ENCODE measurements around the gene APOBEC3H. TPM values are rescaled to one million over a fixed set of nuclear protein-coding genes. Genes with fewer than 3 reads are reported as not detected.
A peak's percentile ranks its signal among the peaks of the same experiment; 100 is the strongest.

APOBEC3H gene
- total RNA-seq, 1 donor from 2014 or later, result not detected

GRCh38 chr22:39153220-39153717 lies 56.2 kb downstream of the APOBEC3H start:
- no peak for TF ChIP-seq CTCF (IDR thresholded peaks at IDR 0.05; ENCODE audit: insufficient read depth, low read length, poor library complexity, severe bottlenecking)
- Histone ChIP-seq H3K36me3 (ENCODE audit: control insufficient read depth, insufficient read depth, low read length) (peaks cover 1% of the 10 kb centered on the region), H3K27me3 (ENCODE audit: control insufficient read depth, insufficient read depth, low read length) (peaks cover 10% of the 10 kb centered on the region), H3K4me3 (ENCODE audit: low read depth, low read length) (peak overlapping the region; percentile 61)
- no peak for DNase-seq (ENCODE audit: low read depth)

Other genes starting within 250 kb of the APOBEC3H start
- 54.5 and 60.3 TPM in 2 replicates for gene CBX6, start 225.0 kb upstream of the APOBEC3H start, total RNA-seq
- gene APOBEC3A, start 139.6 kb upstream of the APOBEC3H start, total RNA-seq, result 0.34 and 1.0 TPM in 2 replicates
- gene APOBEC3B, start 114.9 kb upstream of the APOBEC3H start, total RNA-seq, result 15.2 and 21.1 TPM in 2 replicates
- 8.9 and 10.2 TPM in 2 replicates for gene APOBEC3C, start 83.0 kb upstream of the APOBEC3H start, total RNA-seq
- gene APOBEC3D, start 76.1 kb upstream of the APOBEC3H start, total RNA-seq, result 0.84 TPM in 1 of 2 replicates, not detected in the other
- gene APOBEC3F, start 56.4 kb upstream of the APOBEC3H start, total RNA-seq, result 7.5 and 8.7 TPM in 2 replicates
- 8.1 and 9.7 TPM in 2 replicates for gene APOBEC3G, start 20.0 kb upstream of the APOBEC3H start, total RNA-seq
- 2.9 and 3.1 TPM in 2 replicates for gene CBX7, start 55.4 kb downstream of the APOBEC3H start, total RNA-seq
- 159 and 165 TPM in 2 replicates for gene PDGFB, start 147.7 kb downstream of the APOBEC3H start, total RNA-seq
- 2,742 and 3,058 TPM in 2 replicates for gene RPL3, start 222.4 kb downstream of the APOBEC3H start, total RNA-seq